Fibroblast of lung (primary cell): ENCODE results near the gene MYMK. TPM values are rescaled to one million over a fixed set of nuclear protein-coding genes. Genes with fewer than 3 reads are reported as not detected.

ENCODE experiments used
- DNase-seq, 2 donors: peaks; one replicate each; pipeline versions ENCODE4 v3.0.0 to v3.0.0-alpha.2; 2010; ENCODE audit warnings: low read depth in 2 of 2
- H2AFZ ChIP-seq: 2 replicates; pipeline ENCODE4 v1.5.1; 2012; ENCODE audit warnings: low read length, control low read depth, inconsistent platforms
- H3K27ac ChIP-seq: 2 replicates; pipeline ENCODE4 v1.5.1; 2011; ENCODE audit warnings: low read length, control low read depth; ENCODE audit not compliant: insufficient read depth
- H3K27me3 ChIP-seq: 2 replicates; pipeline ENCODE4 v1.5.1; 2011; ENCODE audit warnings: mild to moderate bottlenecking, low read length; ENCODE audit not compliant: control insufficient read depth, insufficient read depth
- H3K36me3 ChIP-seq: 2 replicates; pipeline ENCODE4 v1.5.1; 2011; ENCODE audit warnings: low read length; ENCODE audit not compliant: control insufficient read depth, insufficient read depth
- H3K4me1 ChIP-seq: 2 replicates; pipeline ENCODE4 v1.5.1; 2011; ENCODE audit warnings: low read length; ENCODE audit not compliant: control insufficient read depth, insufficient read depth; ENCODE audit errors: extremely low read depth
- H3K4me2 ChIP-seq: 2 replicates; pipeline ENCODE4 v1.5.1; 2011; ENCODE audit warnings: low read length, control low read depth; ENCODE audit not compliant: insufficient read depth; ENCODE audit errors: extremely low read depth
- H3K4me3 ChIP-seq, 4 experiments: fragments of 200-600 bp in 1 of 4; sonication (generic) in 1 of 4; replicated peaks in 1 of 4; 2 replicates each; pipeline ENCODE4 v1.5.1; 2011 to 2016; ENCODE audit warnings: low read length in 4 of 4, low read depth in 3 of 4, mild to moderate bottlenecking in 3 of 4, control low read depth in 2 of 4, inconsistent platforms in 1 of 4, mixed read lengths in 1 of 4; ENCODE audit not compliant: insufficient read depth in 1 of 4; ENCODE audit errors: control extremely low read depth in 1 of 4
- H3K79me2 ChIP-seq: 2 replicates; pipeline ENCODE4 v1.5.1; 2012; ENCODE audit warnings: mild to moderate bottlenecking, low read length, inconsistent platforms; ENCODE audit not compliant: control insufficient read depth, insufficient read depth
- H3K9ac ChIP-seq: 2 replicates; pipeline ENCODE4 v1.5.1; 2011; ENCODE audit warnings: mild to moderate bottlenecking, low read length, control low read depth; ENCODE audit not compliant: insufficient read depth
- H3K9me3 ChIP-seq: 2 replicates; pipeline ENCODE4 v1.5.1; 2012; ENCODE audit warnings: low read depth, low read length; ENCODE audit not compliant: control insufficient read depth, insufficient read depth
- H4K20me1 ChIP-seq: 2 replicates; pipeline ENCODE4 v1.5.1; 2011; ENCODE audit warnings: low read length; ENCODE audit not compliant: control insufficient read depth, insufficient read depth; ENCODE audit errors: extremely low read depth
- EZH2 ChIP-seq: IDR thresholded peaks from 2 replicates; pipeline ENCODE4 v1.5.1; 2012; ENCODE audit warnings: low read length, control low read depth, mild to moderate bottlenecking; ENCODE audit errors: missing control alignments
- polyA plus RNA-seq, 2 donors: library from polyadenylated mRNA; depleted of rRNA in 1 of 2; stranded (reverse) in 1 of 2; unstranded in 1 of 2; fragments of >200 nt; gene quantifications; 2 replicates each; pipeline ENCODE4 v1.2.1, GENCODE V29; 2011 to 2012; ENCODE audit warnings: missing spikeins in 1 of 2
- total RNA-seq: library from RNA; depleted of rRNA; stranded (reverse); fragments of >200 nt; gene quantifications from 2 replicates; pipeline ENCODE4 v1.2.1, GENCODE V29; 2014
- TF ChIP-seq, protein P1 (sequence below), 2 donors: IDR thresholded peaks in 1 of 2; conservative IDR thresholded peaks in 1 of 2; 1 replicate in 1 of 2; 2 replicates in 1 of 2; pipeline ENCODE4 v1.5.1; 2011 to 2012; ENCODE audit warnings: low read length in 2 of 2, control low read depth in 1 of 2, inconsistent platforms in 1 of 2, low read depth in 1 of 2, mild to moderate bottlenecking in 1 of 2

MYMK gene
- total and polyA plus RNA-seq, 2 donors (not counting 1 experiment from before 2014, with no cell fraction given), result not detected

DNA sequence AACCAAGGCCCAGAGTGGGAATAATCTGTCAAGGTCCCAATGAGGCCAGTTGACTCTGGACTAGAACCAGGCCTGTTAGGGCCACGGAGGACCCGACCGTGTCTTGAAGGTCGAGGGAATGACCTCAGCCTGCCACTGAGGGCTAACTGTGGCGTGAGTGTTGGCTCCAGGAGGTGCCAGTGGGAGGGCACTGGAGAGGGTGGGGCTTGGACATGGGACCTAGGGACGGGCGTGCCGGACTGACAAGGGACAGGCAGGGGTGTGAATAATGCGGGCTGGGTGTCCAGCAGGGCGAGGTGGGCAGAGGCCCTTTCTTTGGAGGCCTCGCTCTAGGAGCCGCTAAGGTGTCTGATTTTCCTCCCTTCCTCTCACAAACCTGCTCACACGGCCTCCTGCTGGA, 17.2 kb upstream of the MYMK start:
- no peak overlapping the region for H3K4me3 ChIP-seq
- peaks cover 8% of the 10 kb centered on the region for H3K27me3 ChIP-seq
- no peak overlapping the region for H3K27ac ChIP-seq
- H3K9ac ChIP-seq, result no peak overlapping the region
- no peaks in the 10 kb centered on the region for H3K36me3 ChIP-seq
- H3K4me1 ChIP-seq, result no peaks in the 10 kb centered on the region
- no peak overlapping the region for H2AFZ ChIP-seq
- H3K9me3 ChIP-seq, result no peaks in the 10 kb centered on the region
- H3K79me2 ChIP-seq, result no peaks in the 10 kb centered on the region
- no peak for TF ChIP-seq EZH2
- TF ChIP-seq, protein P1, sequence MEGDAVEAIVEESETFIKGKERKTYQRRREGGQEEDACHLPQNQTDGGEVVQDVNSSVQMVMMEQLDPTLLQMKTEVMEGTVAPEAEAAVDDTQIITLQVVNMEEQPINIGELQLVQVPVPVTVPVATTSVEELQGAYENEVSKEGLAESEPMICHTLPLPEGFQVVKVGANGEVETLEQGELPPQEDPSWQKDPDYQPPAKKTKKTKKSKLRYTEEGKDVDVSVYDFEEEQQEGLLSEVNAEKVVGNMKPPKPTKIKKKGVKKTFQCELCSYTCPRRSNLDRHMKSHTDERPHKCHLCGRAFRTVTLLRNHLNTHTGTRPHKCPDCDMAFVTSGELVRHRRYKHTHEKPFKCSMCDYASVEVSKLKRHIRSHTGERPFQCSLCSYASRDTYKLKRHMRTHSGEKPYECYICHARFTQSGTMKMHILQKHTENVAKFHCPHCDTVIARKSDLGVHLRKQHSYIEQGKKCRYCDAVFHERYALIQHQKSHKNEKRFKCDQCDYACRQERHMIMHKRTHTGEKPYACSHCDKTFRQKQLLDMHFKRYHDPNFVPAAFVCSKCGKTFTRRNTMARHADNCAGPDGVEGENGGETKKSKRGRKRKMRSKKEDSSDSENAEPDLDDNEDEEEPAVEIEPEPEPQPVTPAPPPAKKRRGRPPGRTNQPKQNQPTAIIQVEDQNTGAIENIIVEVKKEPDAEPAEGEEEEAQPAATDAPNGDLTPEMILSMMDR (conservative IDR thresholded peaks at IDR 0.05 in 1 of 2, IDR thresholded peaks at IDR 0.05 in 1 of 2; ENCODE audit: low read depth in 1 of 2, low read length in 2 of 2), result no peak
- no peak overlapping the region for H3K4me2 ChIP-seq
- DNase-seq, result no peak
- H4K20me1 ChIP-seq, result no peaks in the 10 kb centered on the region

DNA sequence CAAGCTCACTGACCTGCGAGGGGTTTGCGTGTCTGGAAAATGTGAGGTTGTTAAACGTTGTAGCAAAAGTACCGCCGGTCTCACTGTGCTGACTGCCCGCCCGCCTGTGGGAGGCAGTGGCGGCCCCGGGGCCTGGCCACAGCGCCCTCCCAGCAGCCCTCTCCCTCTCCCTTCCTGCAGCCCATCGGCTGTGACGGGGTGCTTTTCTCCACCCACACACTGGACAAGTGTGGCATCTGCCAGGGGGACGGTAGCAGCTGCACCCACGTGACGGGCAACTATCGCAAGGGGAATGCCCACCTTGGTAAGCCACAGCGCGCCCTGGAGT, 15.9 kb upstream of the MYMK start:
- no peaks in the 10 kb centered on the region for H4K20me1 ChIP-seq
- no peak overlapping the region for H3K4me2 ChIP-seq
- no peak overlapping the region for H3K9ac ChIP-seq
- no peaks in the 10 kb centered on the region for H3K79me2 ChIP-seq
- H3K36me3 ChIP-seq, result no peaks in the 10 kb centered on the region
- H2AFZ ChIP-seq, result no peak overlapping the region
- no peak overlapping the region for H3K27ac ChIP-seq
- no peaks in the 10 kb centered on the region for H3K9me3 ChIP-seq
- no peaks in the 10 kb centered on the region for H3K4me1 ChIP-seq
- DNase-seq, result no peak
- TF ChIP-seq, protein P1 (conservative IDR thresholded peaks at IDR 0.05 in 1 of 2, IDR thresholded peaks at IDR 0.05 in 1 of 2; ENCODE audit: low read depth in 1 of 2, low read length in 2 of 2), result no peak
- no peak for TF ChIP-seq EZH2
- H3K4me3 ChIP-seq, result no peak overlapping the region
- peaks cover 13% of the 10 kb centered on the region for H3K27me3 ChIP-seq

DNA sequence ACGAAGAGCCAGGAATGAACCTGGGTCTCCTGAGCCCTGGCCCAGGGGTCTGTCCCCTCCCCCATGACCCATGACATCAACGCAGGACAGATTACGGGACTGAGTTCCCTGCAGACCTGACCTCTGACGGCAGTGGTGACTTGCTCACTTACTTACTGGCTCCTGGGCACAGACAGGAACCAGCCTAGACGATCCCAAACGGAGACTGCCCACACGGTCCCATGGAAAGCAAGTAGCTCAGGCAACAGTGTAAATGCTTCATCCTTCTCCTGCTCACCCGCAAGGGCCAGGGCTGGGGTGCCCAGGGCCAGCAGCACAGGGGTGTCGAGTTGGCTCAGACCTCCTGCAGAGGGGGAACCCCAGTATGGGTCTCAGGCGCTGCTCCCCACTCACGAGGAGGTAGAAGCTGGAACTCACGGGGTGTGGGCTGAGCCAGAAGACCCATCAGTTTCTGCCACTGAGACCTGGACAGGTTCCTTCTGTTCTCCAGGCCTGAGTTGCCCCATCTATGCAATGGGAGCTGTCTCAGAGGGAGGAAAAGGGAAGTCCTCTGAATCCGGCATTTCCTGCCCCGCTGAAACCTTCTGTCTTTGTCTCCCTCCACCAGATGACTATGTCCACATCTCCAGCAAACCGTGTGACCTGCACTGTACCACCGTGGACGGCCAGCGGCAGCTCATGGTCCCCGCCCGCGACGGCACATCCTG, 15.4 kb upstream of the MYMK start:
- H3K27ac ChIP-seq, result no peak overlapping the region
- TF ChIP-seq EZH2, result no peak
- TF ChIP-seq, protein P1 (conservative IDR thresholded peaks at IDR 0.05 in 1 of 2, IDR thresholded peaks at IDR 0.05 in 1 of 2; ENCODE audit: low read depth in 1 of 2, low read length in 2 of 2), result no peak

More for the DNA sequence above, 15.4 kb upstream of the MYMK start:
- Histone ChIP-seq H2AFZ (no peak overlapping the region), H3K9ac (no peak overlapping the region), H4K20me1 (no peaks in the 10 kb centered on the region), H3K4me1 (no peaks in the 10 kb centered on the region), H3K79me2 (no peaks in the 10 kb centered on the region), H3K9me3 (no peaks in the 10 kb centered on the region), H3K36me3 (no peaks in the 10 kb centered on the region), H3K27me3 (peaks cover 12% of the 10 kb centered on the region), H3K4me3 (no peak overlapping the region), H3K4me2 (no peak overlapping the region)
- DNase-seq, result no peak
